Progenitor cell of endocrine pancreas (in vitro differentiated cells): ENCODE measurements around the gene KLRB1. TPM values are rescaled to one million over a fixed set of nuclear protein-coding genes. Genes with fewer than 3 reads are reported as not detected.
A peak's percentile ranks its signal among the peaks of the same experiment; 100 is the strongest.
"Not testable (repeated sequence)": the region's sequence is repeated elsewhere in the genome, so short reads cannot be mapped to it uniquely, and the experiment has no call there.

Experiments
- DNase-seq: peaks from one replicate; pipeline ENCODE4 v3.0.0; 2021; ENCODE audit warnings: low spot score; ENCODE audit not compliant: unreplicated experiment
- H3K27ac Mint-ChIP-seq: 2 replicates; pipeline ENCODE4 v1.8.0; 2021; ENCODE audit warnings: mild to moderate bottlenecking, moderate library complexity, mixed read lengths
- H3K27me3 Mint-ChIP-seq: 2 replicates; pipeline ENCODE4 v1.8.0; 2021; ENCODE audit warnings: mixed read lengths
- H3K36me3 Mint-ChIP-seq: 2 replicates; pipeline ENCODE4 v1.8.0; 2022; ENCODE audit warnings: mixed read lengths; ENCODE audit not compliant: insufficient read depth
- H3K4me1 Mint-ChIP-seq: 2 replicates; pipeline ENCODE4 v1.8.0; 2021; ENCODE audit warnings: low read depth, mixed read lengths
- H3K4me3 Mint-ChIP-seq: 2 replicates; pipeline ENCODE4 v1.8.0; 2021; ENCODE audit warnings: low read depth, mild to moderate bottlenecking, moderate library complexity, mixed read lengths
- H3K9me3 Mint-ChIP-seq: 2 replicates; pipeline ENCODE4 v1.8.0; 2021; ENCODE audit warnings: low read depth, mixed read lengths
- CTCF ChIP-seq: fragments of 200-600 bp; sonication (generic); IDR thresholded peaks from one replicate; pipeline ENCODE4 v1.5.0; 2021; ENCODE audit warnings: antibody characterized with exemption, mild to moderate bottlenecking; ENCODE audit not compliant: unreplicated experiment
- total RNA-seq: library from RNA; stranded (reverse); gene quantifications from 2 replicates; pipeline ENCODE4 v1.2.1, GENCODE V29; 2021

KLRB1 gene
- total RNA-seq, 1 donor from 2014 or later = not detected

- no peak overlapping the region for H3K4me3 Mint-ChIP-seq
- no peak for TF ChIP-seq CTCF
- DNase-seq = no peak
- no peaks in the 10 kb centered on the region for H3K27me3 Mint-ChIP-seq
- no peak overlapping the region for H3K27ac Mint-ChIP-seq
- peaks cover 10% of the 10 kb centered on the region for H3K4me1 Mint-ChIP-seq
- peaks cover 2% of the 10 kb centered on the region for H3K36me3 Mint-ChIP-seq
- H3K9me3 Mint-ChIP-seq = peaks cover 6% of the 10 kb centered on the region
Observed at GRCh38 chr12:9604287-9604686, 3.4 kb downstream of the KLRB1 start.

DNA sequence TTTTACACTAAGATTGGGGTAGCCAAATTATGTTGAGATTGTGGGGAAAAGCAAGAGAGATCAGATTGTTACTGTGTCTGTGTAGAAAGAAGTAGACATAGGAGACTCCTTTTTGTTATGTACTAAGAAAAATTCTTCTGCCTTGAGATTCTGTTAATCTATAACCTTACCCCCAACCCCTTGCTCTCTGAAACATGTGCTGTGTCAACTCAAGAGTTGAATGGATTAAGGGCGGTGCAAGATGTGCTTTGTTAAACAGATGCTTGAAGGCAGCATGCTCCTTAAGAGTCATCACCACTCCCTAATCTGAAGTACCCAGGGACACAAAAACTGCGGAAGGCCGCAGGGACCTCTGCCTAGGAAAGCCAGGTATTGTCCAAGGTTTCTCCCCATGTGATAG is 7.3 kb downstream of the KLRB1 start:
- not testable (repeated sequence) for H3K4me3 Mint-ChIP-seq, H3K9me3 Mint-ChIP-seq, DNase-seq, H3K27me3 Mint-ChIP-seq, H3K36me3 Mint-ChIP-seq
- H3K4me1 Mint-ChIP-seq = peaks cover 14% of the 10 kb centered on the region
- H3K27ac Mint-ChIP-seq = peak overlapping the region; percentile 1

DNA sequence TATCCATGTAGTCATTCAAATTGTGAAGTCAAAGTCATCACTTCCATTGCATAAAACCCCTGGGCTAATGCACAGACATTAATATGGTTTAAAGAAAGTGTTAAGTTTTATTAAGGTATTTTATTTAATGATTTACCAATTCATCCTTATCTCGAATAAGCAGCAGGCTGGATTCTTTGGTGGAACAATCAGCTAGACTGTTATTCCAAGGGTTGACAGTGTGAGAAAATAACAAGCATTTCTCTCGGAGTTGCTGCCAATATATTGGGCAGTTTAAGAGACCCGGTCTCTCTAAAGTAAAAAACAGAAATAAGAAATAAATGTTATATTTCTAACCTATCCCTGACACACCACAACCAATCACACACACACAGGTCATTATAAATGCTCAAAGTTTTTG is 9.4 kb downstream of the KLRB1 start:
- no peaks in the 10 kb centered on the region for H3K36me3 Mint-ChIP-seq
- H3K27me3 Mint-ChIP-seq = no peaks in the 10 kb centered on the region
- H3K4me3 Mint-ChIP-seq = no peak overlapping the region
- DNase-seq = no peak
- H3K9me3 Mint-ChIP-seq = peaks cover 6% of the 10 kb centered on the region
- no peak overlapping the region for H3K27ac Mint-ChIP-seq
- TF ChIP-seq CTCF = no peak
- H3K4me1 Mint-ChIP-seq = peaks cover 14% of the 10 kb centered on the region

DNA sequence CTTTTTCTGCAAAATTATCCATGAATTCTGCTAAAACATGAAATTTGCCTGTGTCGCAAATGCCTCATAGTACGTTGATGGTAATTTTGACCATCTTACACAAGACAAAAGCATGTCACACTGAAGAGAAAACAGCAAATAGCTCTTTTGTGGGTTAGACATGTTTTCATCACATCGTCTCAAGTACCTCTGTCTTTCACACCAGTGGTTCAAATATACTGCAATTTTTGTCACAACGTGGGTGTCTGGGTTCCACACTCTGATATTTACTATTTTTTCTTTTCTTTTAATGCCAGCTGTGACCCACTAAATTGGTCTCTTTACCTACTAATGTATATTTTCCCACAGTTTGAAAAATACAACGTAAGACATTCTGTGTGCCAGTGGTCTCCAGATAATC is 10.4 kb downstream of the KLRB1 start:
- Mint-ChIP-seq H3K36me3 (no peaks in the 10 kb centered on the region), H3K9me3 (peaks cover 6% of the 10 kb centered on the region), H3K27me3 (no peaks in the 10 kb centered on the region), H3K4me1 (peaks cover 14% of the 10 kb centered on the region), H3K27ac (no peak overlapping the region), H3K4me3 (no peak overlapping the region)
- DNase-seq = no peak
- no peak for TF ChIP-seq CTCF

- TF ChIP-seq CTCF = no peak
- DNase-seq = no peak
- Mint-ChIP-seq H3K36me3 (no peaks in the 10 kb centered on the region), H3K4me1 (no peaks in the 10 kb centered on the region), H3K9me3 (no peaks in the 10 kb centered on the region), H3K27ac (no peak overlapping the region), H3K4me3 (no peak overlapping the region), H3K27me3 (no peaks in the 10 kb centered on the region)
Observed at GRCh38 chr12:9590441-9590840, 17.3 kb downstream of the KLRB1 start.

DNA sequence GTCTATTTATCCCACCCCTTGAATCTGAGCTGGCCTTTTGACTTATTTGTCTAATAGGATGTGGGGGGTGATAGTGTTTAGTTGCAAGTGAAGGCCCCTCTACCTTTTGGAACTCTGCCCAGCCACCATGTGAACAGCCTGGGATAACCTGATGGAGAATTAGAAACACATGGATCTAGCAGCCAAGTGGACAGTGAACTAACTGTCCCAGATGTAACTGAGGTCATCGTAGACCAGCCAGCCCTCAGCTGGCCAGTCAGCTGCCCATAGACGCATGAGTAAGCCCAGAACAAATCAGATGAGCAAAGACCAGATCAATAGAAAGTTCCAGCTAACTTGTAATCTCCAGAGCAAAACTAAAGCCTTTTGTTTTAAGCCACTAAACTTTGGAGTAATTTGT is 19.0 kb downstream of the KLRB1 start:
- Mint-ChIP-seq H3K9me3 (no peaks in the 10 kb centered on the region), H3K4me1 (no peaks in the 10 kb centered on the region), H3K4me3 (no peak overlapping the region), H3K27ac (no peak overlapping the region), H3K27me3 (no peaks in the 10 kb centered on the region), H3K36me3 (no peaks in the 10 kb centered on the region)
- TF ChIP-seq CTCF = no peak
- DNase-seq = no peak
